ENCODE measurements around the gene PACSIN1.
"Not testable (repeated sequence)": the region's sequence is repeated elsewhere in the genome, so short reads cannot be mapped to it uniquely, and the experiment has no call there.

The PACSIN1 gene

GRCh38 chr6:34486106-34486740 is 20.3 kb downstream of the PACSIN1 start:
- no peak for DNase-seq

DNA sequence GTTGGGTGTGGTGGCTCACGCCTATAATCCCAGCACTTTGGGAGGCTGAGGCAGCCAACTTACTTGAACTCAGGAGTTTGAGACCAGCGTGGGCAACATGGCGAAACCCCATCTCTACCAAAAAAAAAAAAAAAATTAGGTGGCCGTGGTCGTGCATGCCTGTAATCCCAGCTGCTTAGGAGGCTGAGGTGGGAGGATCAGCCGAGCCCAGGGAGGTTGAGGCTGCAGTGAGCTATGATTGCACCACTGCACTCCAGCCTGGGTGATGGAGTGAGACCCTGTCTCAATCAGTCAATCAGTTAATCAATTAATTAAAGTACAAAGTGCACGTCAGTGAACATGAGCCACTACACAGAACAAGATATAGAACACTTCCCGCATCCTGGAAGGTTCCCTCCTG is 21.0 kb downstream of the PACSIN1 start:
- DNase-seq = not testable (repeated sequence)

- DNase-seq = no peak
Measured at GRCh38 chr6:34487536-34487935, 21.7 kb downstream of the PACSIN1 start.

DNA sequence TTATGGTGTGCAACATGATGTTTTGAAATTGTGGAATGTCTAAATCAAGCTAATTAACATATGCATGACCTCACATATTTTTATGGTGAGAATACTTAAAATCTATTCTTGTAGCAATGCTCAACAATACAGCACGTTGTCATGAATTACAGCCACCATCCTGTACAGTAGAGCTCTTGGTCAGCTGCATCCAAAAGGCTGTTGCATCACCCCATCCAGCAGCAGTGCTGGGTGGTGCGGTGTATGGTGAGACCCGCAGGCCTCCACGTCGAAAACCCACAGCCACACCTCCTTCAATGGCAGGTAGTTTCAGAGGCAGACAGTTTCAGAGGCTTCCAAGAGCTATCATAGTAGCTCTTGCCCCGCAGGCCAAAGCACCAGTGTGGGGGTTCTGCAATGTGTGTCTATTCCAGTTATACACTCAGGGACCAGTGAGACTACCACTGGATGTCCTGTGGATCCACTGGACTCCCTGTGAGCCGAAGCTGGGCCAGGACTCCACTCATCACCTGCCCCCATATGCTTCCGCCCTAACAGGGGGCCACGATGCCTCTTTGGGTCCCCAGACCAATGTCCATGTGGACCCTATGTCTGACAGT is 23.4 kb downstream of the PACSIN1 start:
- DNase-seq = no peak

DNA sequence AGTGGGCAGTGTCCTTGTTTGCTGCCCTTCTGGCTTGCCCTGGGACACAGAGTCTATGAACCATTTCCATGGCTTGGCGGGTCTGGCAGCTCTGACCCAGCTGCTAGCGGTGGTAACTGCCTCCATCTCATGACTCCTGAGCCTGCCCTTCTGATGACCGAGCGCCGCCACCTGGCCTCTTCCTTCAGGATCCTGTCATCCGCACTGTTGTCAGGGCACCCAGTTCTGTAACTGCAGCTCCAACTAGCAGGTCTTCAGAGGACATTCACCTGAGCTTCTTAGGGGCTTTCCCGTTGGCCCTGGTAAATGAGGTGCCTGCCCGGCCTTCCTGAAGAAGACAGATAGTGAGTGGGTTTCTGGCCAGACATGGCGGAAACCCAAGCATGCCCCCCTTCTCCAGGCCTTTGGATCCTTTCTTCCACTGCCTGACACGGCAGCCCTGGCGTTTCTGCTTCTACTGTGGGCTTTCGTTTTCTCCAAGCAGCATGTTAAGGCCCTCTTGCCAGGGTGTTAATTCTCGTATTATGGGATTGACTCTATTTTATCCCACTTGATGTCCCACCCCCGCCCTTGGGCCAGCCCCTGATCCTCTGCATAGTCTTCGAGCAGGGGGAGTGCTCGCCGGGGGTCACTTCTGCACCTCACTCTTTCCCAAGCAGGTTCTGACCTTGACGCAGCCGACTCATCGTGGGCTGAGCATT is 24.7 kb downstream of the PACSIN1 start:
- no peak for DNase-seq

- no peak for DNase-seq
Measured at GRCh38 chr6:34491091-34491430, 25.2 kb downstream of the PACSIN1 start.

- DNase-seq = no peak
Measured at GRCh38 chr6:34493344-34493743, 27.5 kb downstream of the PACSIN1 start.

DNA sequence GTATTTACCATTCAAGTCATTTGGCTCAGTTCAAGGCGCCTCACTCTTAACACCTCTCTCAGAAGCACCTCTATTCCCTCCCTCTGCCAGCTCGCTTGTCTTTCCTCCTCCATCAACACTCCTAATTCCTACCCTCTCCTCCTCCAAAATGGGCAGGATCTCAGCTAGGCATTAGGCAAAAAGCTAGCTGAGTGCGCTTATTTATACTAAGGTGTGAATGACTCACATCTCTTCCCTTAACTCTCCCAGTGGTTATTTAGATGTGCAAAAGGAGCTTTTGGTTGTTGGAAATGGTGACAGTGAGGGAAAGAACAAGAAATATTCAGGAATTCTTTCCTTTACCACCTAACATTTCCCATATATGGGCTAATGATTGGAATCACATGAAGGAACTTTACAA is 29.1 kb downstream of the PACSIN1 start:
- no peak for DNase-seq

GRCh38 chr6:34496103-34496685 is 30.3 kb downstream of the PACSIN1 start:
- DNase-seq = no peak

DNA sequence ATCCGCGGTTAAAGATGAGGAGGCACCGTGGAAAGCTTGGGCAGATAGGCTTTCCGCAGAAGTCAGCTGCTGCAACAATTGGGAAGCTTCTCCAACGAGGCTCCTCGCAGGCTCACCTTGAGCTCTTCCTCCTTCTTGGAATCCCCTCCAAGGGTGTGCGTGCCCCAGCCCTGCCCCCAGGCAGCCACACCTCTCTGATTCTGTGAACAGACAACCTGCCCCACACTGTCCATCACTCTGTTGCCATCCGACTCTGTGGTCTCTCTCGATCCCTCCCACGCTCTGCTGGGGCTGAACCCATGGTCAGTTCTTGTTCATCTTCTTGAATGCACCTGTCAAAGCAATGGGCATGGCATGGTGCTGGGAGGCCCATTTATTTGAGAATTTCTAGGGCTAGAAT is 31.5 kb downstream of the PACSIN1 start:
- no peak for DNase-seq

DNA sequence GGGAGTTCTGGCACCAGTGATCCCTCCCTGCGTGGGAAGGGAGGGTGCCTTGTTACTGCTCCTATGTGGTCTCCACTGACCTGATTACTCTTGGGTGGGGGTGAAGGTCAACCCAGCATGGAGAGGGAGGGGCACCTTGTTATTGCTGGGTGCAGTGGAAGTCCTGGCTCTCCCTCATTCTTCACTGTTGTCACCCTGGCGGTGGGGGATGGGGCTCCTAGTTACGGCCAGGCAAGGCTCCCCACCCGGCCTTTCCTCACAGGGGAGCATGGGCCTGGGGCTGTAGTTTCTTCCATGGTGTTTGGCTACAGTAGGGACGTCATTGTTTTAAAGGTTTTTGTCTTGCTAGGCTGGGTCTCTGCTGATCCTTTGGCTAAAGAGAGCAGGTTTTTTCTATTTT is 40.8 kb downstream of the PACSIN1 start:
- DNase-seq = no peak

DNA sequence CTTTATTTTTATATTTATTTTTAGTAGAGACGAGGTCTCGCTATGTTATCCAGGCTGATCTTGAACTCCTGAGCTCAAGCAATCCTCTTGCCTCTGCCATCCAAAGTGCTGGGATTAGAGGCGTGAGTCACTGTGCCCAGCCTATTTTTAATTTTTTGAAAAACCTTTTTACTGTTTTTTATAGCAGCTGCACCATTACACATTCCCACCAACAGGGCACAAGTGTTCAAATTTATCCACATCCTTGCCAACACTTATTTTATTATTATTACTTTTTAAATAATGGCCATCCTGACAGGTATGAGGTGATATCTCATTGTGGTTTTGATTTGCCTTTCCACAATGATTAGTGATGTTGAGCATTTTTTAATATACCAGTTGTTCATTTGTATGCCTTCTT is 42.5 kb downstream of the PACSIN1 start:
- no peak for DNase-seq

GRCh38 chr6:34509782-34510181 is 43.9 kb downstream of the PACSIN1 start:
- no peak for DNase-seq

DNA sequence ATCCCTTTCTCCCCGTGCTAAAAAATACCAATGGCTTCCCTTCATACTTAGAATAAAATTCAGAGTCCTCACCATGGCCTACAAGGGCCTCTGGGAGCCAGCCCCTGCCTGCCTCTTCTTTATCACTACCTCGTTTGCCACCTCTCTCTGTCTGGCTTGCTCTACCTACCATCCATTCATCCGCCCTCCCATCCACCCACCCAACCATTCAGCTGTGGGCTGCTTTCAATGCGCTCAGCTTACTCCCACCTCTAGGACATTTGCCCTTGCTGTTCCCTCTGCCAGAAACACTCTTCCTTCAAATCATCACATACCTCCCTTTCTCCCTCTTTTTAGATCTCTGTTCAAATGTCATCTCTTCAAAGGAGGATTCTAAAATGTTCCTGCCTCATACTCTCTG is 44.4 kb downstream of the PACSIN1 start:
- DNase-seq = no peak

GRCh38 chr6:34511214-34511914 is 45.5 kb downstream of the PACSIN1 start:
- no peak for DNase-seq

DNA sequence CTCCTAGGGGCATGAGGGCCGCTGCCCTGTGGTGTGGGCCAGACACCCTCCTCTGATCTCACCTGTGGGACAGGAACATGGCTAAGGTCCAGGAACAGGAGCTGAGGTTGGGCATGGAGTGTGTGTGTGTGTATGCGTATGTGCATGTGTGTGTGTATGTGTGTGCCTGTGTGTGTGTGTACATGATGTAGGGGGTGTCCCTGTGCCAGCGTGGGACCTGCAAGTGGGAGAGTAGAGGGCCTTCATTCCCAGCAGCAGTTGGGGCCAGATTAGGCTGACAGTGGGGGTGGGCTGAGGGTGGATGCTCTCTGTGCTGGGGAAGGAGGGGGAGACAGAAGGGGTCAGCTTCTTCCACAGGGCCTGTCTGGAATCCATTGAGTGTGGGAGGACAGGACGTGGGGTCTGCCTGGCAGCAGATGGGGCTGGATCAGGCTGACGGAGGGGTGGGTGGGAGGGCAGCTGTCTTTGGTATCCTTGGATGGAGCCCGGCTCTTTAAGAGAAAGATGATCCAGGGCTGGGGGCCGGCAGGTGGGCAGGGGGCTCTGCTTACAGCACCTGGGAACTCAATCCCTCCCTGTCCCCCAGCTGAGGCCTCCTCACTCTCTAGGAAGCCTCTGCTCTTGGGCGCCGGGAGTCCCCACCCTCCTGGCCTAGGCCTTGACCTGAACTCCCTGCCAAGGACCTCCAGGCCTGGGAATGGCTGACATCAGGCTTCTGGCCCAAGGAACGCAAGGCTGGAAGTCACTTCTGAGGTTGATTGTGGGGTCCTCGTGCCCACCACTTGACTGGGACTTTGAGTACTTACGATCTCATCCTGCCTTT is 46.2 kb downstream of the PACSIN1 start:
- DNase-seq = no peak

DNA sequence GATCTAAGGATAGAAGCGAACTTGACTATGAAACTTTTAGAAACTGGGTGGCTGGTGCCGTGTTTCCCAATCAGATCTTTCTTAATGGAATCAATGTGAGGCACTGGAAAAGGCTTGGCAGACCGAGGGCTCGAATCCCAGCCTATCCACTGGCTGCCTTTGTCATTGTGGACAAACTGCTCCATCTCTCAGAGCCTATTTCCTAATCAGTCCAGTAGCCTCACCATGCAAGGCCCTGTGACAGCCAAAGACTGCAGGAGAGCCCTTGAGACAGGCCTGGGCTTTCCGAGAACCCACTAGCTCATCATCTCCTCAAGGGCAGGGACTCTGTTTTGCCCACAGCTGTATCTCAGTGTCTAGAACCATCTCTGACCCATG is 46.9 kb downstream of the PACSIN1 start:
- DNase-seq = no peak

DNA sequence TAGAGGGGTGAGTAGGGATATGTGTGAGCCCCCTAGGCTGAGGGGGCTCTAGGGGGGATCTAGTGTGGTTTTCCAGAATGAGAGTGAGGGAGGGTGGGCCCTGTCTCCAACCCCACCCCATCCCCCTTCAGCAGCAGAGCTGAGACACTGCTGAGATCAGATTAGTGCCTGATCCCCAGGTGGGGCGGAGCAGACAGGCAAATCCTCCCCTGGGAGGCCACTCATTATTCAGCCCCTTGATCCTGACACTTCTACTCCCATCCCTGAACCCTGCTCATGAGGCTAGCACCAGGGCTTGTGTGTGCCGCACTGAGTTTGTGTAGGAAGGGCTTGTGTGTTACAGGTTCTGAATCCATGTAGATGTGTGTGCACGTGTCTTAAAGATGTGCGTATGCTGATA is 47.8 kb downstream of the PACSIN1 start:
- no peak for DNase-seq

DNA sequence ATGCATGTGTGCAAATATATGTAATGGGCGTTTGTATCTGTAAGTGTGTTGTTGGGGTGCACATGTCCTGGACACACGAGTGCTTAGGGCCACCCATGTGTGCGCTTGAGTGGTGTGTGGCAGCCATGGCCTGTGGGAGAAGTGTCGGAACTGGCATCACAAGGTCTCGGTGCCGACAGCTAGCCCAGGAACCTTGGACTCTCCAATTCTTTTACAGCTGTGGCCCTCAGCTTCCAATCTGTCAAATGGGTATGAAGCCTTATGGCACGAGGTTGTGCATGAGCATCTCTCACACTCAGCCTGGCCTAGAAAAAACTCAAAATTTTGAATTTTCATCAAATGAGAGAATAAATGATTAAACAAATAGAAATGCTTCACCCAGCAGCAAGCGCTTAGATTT is 48.2 kb downstream of the PACSIN1 start:
- DNase-seq = no peak

DNA sequence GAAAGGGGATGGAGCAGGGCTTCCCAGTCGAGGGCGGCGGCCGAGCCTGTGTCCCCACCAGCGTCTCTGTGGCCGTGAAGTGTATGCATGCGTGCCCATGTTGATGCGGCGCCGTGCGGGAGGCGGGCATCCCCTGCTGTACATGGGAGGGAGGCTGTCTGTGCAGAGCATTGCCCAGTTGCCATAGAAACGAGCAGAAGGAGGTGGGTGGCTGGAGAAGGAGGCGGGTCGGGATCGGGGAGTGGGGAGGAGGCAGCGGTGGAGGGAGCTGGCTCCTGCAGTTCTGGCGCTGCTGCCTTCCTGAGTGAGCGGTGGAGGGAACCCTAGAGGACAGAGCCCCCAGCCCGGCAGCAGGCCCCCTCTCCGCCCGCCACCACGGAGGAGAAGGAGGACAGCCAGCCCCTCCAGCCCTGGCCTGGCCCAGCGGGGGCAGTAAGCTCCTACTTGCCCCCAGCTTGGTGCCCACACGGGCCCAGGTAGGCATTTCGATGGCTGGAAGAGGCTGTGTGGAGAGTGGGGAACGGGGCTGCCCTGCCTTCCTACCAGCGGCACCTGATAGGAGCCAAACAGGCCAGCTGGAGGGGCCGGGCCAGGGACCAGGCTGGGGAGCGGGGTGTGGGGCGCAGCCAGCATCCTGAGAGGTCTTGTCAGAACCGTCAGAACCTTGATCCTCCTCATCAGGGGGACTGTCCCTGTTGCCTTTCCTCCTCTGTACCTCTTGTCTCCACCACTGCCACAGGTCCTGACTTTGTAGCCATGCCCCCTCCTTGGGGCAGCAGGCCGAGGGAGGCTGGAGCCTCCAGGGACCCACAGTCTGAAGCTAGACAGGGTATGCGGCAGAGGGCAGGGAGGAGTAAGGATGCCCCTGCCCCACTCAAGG is 49.0 kb downstream of the PACSIN1 start:
- DNase-seq = no peak

- DNase-seq = no peak
Measured at GRCh38 chr6:34515473-34516387, 49.9 kb downstream of the PACSIN1 start.

Data from NCI-H226 (cell line).